Fibroblast of skin of abdomen (primary cell): Measurements from ENCODE around the gene CAAP1.
"Not testable (repeated sequence)": the region's sequence is repeated elsewhere in the genome, so short reads cannot be mapped to it uniquely, and the experiment has no call there.

ENCODE experiments used
- DNase-seq: peaks from one replicate; pipeline ENCODE4 v3.0.0-alpha.2; 2013

Gene CAAP1

DNA sequence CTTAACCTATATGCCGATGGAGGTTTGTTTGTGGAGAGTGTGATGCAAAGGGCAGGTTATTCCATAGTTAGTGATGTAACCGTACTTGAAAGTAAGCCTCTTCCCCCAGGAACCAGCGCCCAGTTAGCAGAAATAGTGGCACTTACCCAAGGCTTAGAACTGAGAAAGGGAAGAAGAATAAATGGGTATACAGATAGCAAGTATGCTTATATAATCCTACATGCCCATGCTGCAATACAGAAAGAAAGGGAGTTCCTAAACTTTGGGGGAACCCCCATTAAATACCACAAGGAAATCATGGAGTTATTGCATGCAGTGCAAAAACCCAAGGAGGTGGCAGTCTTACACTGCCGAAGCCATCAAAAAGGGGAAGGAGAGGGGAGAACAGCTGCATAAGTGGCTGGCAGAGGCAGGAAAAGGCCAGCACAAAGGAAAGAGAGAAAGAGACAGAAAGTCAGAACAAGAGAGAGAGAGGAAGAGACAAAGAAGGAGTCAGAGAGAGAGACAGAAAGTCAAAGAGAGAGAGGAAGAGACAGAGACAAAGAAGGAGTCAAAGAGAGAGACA is 64.1 kb downstream of the CAAP1 start:
- DNase-seq = not testable (repeated sequence)

DNA sequence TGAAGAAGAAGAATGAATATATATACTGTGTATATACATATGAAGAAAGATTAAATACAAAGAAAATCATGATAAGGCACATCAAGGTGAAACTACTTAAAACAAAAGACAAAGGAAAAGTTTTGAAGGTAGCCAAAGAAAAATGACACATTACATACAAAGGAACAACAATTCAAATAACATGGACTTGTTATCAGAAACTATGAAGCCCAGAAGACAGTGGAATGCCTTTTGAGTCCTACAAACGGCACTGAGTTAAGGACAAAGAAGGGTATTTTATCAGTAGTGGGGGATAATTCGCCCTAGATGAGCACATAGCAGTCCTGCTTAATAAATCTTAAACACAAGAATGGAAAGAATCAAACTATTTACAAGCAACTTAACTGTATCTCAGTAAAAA is 77.8 kb downstream of the CAAP1 start:
- DNase-seq = no peak

DNA sequence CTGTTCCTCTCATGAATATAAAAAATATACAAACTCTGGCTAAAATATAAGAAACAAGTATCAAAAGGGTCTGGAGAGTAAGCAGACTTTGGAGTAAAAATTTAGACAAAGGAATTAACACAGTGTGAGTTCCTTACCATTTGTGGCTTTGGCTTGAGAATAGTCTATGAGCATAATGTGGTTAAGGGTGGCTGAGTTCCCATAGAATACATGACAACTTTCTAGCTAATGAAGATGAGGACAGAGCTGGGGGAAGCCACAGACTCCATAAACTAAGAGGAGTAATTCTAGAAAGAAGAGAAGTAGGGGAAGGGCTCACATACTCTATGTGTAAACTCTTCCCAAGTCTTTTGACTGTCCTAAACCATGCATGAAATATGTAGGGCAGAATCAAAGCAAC is 79.4 kb downstream of the CAAP1 start:
- no peak for DNase-seq

DNA sequence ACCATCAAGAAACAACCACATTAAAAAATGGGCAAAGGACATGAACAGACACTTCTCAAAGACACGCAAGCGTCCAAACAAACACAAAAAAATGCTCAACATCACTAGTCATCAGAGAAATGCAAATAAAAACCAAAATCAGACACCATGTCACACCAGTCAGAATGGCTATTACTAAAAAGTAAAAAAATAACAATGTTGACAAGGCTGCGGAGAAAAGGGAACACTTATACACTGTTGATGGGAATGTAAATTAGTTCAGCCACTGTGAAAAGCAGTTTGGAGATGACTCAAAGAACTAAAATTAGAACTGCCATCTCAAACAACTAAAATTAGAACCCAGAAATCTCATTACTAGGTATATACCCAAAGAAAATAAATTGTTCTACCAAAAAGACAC is 80.4 kb downstream of the CAAP1 start:
- DNase-seq = no peak

DNA sequence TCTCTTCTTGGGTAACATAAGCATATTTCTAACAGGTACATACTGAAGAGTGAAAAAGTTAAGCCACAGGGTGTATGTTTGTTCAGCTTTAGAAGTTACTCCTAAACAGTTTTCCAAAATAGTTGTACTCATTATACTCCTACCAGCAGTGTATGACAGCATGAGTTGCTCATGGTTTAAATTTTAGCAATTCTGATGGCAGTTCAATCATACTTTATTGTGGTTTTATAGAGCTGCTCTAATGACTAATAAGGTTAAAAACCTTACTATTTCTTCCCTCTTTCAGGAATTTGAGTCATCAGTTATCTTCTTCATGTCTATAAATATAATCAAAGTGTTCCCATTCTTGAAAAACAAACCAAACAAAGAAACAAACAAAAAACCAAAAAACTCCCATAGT is 81.5 kb downstream of the CAAP1 start:
- no peak for DNase-seq

DNA sequence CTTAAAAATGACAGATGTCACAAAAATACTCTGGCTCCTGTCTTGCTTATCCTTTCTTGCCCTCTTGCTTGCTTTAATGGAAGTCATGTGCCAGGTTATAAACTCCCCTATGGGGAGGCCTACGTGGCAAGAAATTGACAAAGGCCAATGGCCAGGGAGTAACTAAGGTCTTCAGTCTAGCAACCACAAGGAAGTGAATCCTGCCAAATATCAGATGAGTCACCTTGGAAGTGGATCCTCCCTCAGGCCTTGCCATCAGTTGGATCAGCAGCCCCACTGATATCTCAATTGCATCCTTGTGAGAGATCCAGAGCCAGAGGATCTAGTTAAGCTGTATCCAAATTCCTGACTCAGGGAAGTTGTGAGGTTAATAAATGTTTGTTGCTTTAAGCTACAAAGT is 82.8 kb downstream of the CAAP1 start:
- peak; percentile 59 for DNase-seq

DNA sequence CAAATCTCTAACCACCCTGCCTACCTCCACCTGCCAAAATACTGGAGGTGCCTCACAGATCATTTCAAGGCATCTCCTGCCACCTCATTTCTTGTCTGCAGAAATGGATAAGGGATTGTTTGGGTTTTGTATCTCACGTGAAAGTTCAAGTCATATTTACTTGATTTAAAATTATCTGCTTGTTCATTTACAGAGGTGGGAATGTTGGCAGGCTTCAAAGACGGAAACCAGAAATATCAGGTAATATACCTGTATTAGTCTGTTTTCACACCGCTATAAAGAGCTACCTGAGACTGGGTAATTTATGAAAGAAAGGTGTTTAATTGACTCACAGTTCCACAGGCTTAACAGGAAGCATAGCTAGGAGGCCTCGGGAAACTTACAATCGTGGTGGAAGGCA is 85.4 kb downstream of the CAAP1 start:
- DNase-seq = no peak

DNA sequence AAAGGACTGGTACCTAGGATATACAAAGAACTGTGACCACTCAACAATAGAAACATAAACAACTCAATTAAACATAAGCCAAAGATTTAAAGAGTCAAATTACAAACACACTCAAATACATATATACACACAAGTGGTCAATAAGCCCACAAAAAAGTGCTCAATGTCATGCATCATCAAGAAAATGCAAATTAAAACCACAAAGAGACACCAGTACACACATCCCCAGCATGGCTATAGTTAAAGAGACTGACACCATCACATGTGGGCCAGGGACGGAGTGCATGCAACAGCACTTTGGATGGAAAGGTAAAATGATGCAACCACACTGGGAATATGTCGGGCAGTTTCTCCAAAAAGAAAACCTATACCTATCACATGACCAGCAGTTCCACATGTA is 89.7 kb downstream of the CAAP1 start:
- DNase-seq = no peak

DNA sequence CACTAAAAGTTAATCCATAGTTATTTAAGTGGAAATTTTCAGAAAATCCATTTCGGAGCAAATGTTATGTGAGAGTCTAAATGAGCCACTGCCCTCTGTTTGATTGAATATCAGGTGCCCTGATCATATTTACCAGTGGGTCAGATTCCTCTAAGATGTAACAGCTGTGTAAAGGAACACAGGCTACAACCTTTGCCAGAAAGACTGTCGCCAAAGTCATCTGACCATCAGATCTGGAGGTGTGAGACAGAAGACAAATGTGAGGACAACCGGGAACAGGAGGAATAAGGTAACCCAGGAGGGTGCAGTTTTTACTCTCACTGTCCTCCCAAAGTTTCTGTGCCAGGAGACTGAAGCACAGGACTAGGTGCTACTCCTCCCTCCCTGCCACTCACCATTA is 90.8 kb downstream of the CAAP1 start:
- DNase-seq = no peak

DNA sequence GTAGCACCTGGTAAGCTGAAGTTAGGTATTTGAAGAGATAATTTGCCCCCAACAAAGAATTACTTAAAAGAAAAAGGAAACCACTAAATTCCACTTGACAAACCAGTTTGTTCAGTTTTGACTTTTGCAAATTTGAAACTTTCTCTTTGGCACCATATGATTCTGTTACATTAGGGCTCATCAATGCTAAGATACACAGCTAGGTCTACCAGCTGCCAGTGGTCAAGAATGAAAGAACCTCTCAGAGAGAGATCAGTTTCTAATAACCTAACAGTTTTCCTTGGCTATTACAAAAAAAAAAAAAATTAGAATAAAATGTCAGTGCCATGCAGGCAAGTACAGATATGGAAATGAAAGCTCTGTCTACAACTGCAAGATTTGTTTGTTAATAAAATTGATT is 92.3 kb downstream of the CAAP1 start:
- DNase-seq = no peak

DNA sequence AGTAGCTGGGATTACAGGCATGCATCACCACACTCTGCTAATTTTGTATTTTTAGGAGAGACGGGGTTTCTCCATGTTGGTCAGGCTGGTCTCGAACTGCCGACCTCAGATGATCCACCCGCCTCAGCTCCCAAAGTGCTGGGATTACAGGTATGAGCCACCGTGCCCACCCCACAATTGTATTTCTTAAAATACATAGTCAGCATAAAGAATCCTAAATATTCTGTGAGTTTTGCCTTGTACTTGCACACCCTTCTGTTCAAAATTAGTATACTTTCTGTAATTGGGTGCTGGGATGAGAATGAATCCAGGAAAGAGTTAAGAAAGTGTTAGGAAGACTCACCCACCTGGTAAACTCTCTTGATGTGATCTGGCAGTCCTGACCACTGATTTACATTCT is 101.3 kb downstream of the CAAP1 start:
- no peak for DNase-seq
